ENCODE measurements around the gene CDY2B.
"Not testable (repeated sequence)": the region's sequence is repeated elsewhere in the genome, so short reads cannot be mapped to it uniquely, and the experiment has no call there.

DNA sequence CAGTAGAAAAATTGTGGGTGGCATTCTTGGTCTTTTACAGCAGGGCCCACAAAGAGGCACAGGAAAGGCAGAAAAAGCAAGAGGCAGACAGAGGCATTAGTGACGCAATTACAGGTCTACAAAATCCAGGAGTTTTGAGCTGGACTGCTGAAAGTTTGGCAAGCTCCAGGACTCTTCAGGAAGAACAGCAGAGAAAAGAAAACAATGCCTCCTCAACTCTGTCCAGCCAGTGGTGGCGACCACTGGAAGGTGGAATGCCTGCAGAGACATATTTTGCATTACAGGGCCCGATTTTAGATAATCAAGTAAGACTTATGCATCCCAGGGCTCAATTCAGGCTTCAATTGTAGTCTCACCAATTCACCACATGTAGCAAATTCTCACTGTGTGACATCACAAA lies 23.5 kb downstream of the CDY2B start:
- TF ChIP-seq, protein P1, sequence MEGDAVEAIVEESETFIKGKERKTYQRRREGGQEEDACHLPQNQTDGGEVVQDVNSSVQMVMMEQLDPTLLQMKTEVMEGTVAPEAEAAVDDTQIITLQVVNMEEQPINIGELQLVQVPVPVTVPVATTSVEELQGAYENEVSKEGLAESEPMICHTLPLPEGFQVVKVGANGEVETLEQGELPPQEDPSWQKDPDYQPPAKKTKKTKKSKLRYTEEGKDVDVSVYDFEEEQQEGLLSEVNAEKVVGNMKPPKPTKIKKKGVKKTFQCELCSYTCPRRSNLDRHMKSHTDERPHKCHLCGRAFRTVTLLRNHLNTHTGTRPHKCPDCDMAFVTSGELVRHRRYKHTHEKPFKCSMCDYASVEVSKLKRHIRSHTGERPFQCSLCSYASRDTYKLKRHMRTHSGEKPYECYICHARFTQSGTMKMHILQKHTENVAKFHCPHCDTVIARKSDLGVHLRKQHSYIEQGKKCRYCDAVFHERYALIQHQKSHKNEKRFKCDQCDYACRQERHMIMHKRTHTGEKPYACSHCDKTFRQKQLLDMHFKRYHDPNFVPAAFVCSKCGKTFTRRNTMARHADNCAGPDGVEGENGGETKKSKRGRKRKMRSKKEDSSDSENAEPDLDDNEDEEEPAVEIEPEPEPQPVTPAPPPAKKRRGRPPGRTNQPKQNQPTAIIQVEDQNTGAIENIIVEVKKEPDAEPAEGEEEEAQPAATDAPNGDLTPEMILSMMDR (IDR thresholded peaks at IDR 0.05), result not testable (repeated sequence)
- not testable (repeated sequence) for TF ChIP-seq POLR2A (IDR thresholded peaks at IDR 0.05)
